NCI-H1436 treated with DMSO at 0.1 percent for 48 hours (cell line): Measurements from ENCODE around the gene RNF144A.

Experiments
- DNase-seq: peaks from one replicate; lab custom pipeline; 2025; lab: John Stamatoyannopoulos, UW

The RNF144A gene

GRCh38 chr2:7044253-7045250 is 127.3 kb downstream of the RNF144A start:
- DNase-seq: no peak

DNA sequence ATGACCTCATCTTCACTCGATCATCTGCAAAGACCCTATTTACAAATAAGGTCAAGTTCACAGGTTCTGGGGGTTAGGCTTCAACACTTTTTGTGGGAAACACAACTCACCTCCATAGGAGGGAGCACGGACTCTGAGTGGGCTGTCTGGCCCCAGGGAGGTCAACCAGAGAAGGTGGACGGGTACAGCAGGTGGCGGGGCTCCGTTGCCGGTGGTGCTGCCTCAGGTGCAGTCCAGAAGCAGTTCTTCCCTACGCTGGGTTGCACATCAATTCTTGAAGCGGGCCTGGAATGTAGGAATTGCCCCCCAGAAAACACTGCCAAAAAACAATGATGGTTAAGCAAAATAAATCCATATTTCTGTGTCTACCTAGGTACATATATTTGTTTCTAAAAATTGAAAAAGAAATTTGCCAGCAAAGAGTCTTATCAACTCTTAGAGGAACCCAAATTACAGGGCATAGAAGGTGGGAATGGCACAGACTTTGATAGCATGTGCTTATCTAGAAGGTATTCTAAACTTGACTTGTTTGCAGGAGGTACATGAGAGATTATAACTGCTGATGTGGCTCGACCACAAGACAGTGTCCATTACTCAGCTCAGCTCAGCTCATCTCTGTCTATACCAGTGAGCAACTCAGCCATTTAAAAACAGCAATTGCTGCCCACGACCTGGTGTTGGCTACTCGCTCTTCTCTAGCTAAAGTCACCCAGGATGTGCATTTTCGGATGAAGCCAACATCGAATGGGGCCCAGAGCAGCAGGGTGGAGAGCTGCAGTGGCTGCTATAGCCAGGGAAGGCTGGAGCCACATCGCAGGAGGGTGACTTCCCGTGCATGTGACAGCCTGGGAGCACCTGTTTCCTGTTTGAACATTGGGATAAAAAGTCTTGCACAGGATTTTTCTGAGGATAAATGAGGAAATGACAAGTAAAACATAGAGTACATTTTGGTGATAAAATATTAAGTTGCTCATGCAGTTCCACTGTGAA is 128.7 kb downstream of the RNF144A start:
- DNase-seq: no peak

GRCh38 chr2:7047661-7048060 is 130.4 kb downstream of the RNF144A start:
- no peak for DNase-seq

- no peak for DNase-seq
Observed at GRCh38 chr2:7048762-7049294, 131.6 kb downstream of the RNF144A start.

DNA sequence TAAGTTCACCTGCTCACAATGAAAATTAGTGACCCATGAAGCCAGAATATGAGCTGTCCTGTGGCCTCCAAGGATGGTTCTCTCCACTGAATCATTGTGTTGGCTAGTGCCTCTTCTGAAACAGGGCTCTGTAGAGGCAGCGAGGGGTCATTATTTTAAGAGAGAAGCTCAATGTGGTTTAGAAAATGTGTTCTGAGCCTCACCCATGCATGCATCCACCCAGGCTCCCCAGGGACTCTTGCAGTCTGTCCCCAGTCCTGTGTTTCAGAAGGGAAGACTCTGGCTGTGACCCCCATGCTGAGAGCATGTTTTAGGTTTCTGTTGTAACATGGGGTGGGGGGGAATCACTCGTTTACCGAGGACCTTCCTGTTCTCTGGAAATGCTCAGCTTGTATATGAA is 135.2 kb downstream of the RNF144A start:
- DNase-seq: no peak

- DNase-seq: peak; percentile 21
Observed at GRCh38 chr2:7053650-7054265, 136.5 kb downstream of the RNF144A start.

DNA sequence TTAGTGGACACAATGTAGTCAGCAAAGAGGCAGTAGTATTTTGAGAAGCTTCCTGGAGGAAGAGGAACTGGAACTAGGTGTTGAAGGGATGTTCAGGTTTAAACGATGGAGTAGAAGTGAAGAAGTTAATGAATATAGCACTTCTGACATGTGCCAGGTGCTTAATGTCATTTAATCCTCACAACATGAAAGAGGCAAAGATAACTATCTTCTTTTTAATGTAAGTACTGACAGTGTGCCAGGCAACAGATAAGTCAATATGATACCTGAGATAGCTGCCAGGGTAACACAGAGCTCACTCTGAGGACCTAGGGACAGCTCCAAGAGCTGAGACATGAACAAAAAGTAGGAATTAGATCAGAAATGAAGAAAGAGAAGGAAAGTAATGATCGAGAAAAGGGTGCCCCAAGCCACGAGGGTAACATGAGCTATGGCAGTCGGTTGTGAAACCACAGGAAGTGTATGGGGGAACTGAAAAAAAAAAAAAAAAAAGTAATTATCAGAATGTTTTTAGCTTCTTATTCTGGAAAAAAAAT is 140.7 kb downstream of the RNF144A start:
- DNase-seq: no peak

GRCh38 chr2:7060156-7060555 is 142.9 kb downstream of the RNF144A start:
- no peak for DNase-seq

DNA sequence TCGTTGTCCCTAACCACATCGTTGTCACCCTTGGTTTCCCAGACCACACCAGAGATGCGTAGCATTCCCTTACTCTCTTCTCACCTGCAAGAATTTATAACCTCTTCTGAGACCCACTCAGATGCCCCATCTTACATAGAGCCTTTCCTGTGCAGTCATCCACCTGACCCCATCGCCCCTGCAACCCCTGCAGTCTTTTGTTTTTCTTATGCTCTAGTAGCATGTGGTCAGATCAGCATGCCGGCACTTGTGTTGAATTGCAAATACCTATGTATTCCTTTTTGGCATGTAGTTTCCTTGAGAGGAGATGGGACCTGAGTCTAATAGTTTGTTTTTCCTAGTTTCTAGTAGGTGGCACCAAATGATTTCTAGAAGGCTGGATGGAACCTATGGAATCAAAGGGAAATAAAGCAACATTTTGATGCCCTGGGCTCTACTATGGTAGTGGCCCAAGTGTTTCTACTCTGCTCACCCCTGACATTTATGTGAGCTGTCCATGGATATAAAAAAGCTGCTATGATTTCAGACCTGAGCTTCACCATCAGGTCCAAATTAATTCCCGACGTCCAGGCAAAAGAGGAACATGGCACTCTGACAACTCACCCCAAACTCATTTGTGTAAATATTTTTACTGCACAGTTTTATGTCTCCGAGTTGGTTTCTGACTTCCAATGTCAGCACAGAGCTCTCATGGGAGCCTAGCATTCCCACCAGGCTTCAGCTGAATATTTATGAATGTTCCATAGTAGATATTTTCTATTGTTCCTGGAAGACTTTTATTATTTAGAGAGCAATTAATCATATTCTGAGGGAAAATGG is 143.6 kb downstream of the RNF144A start:
- no peak for DNase-seq

DNA sequence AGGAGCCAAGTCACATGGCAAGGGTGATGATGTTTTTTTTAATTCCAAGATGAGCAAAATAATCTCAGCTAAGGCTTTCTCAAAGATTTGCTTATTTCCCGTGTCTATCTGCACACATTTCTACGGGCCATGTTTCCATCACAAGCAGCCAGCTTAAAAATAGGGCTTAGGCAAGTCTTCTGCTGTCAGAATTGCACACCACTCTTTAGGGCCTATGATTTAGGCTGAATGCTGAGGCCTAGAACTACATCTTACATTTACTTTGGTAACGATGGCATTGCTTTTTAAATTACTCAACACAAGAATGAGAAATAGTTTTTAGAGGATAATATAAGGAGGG is 144.2 kb downstream of the RNF144A start:
- DNase-seq: no peak

DNA sequence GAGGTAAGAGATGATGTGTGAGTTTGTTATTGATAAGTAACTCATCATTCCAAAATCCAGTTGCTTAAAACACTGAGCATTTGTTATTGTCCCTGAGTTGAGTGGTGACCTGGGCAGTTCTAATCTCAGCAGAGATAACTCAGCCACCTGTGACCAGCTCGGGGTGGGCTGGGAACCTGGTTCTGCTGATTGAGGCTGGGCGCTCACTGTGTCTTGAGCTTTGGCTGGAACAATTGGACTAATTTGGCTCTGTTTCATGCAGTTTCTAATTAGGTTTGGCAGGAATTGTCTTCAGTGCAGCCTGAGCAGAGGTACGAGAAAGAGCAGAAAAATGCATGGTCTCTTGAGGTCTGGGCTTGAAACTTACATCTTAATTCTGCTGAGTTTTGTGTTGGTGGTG is 144.7 kb downstream of the RNF144A start:
- no peak for DNase-seq

DNA sequence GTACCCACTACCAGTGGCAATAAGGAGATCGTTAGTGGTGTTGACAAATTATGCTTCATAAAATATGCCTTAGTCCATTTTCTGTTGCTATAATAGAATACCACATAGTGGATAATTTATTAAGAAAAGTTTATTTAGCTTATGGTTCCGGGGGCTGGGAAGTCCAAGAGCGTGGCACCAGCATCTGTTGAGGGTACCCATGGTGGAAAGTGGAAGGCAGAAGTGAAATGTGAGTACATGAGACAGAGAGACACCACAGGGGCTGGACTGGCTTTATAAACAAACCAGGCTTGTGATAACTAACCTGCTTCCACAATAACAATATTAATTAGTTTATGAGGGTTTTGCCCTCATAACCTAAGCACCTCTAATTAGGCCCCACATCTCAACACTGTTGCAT is 146.6 kb downstream of the RNF144A start:
- no peak for DNase-seq

DNA sequence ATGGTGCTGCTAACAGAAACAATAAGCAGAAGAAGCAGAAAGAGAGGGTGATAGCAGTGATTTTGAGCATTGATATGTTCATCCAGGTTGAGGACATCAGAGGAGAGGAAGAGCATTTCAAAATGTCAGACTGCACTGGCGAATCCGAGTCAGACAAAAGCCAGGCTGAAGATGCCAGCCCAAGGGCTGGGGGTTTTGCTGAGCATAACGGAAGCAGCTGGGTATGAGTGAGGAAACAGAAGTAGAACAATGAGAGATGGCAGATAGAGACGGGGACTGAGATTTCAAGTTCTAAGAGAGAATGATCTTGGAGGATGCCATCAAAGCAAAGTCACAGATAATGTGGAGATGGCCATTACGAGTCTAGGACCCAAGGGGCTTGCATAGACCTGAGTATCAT is 151.2 kb downstream of the RNF144A start:
- DNase-seq: no peak

GRCh38 chr2:7070483-7070882 is 153.3 kb downstream of the RNF144A start:
- no peak for DNase-seq

GRCh38 chr2:7071154-7071553 is 153.9 kb downstream of the RNF144A start:
- DNase-seq: no peak

DNA sequence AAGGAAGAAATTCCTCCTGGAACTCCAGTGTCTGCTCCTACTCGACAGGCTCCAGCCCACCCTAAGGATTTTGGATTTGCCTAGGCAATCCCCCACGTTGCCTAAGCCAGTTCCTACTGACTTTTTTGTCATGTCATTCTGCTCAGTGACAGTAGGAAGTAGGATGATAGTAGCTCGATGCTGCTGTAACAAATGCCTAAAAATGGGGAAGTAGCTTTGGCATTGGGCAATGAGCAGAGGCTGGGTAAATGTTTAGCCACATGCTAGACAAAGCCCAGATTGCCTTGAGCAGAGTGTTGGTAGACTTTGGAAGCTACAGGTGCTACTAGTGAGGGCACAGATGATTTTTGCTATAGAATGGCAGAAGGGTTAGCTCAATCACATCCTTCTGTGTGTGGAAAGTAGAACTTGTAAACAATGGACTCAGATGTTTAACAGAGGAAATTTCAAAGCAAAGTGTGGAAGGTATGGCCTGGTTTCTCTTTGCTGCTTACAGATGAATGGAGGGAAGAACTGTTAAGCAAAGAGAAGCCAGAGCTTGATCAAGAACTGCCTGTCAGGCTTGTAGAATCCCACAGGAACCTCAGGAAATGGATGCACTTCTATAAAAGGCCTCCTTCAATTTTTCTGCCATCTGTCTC is 154.8 kb downstream of the RNF144A start:
- no peak for DNase-seq

DNA sequence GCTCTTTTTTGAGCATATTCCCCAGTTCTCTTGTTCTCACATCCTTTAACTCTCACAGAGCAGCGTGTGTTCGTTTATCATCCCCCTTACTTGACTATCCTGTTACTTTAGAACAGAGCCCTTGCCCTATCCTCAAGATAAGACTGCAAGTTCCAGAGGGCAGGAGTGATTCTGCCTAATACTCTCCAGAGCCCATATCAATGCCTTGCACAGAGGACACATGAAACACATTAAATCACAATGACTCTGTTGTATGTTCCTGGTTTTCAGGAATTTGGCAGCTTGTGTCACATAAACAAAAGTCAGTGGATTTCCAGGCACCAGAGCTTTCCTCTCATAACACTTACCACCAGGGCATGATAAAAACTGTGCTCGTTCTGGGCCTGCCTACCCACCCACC is 156.7 kb downstream of the RNF144A start:
- DNase-seq: no peak

GRCh38 chr2:7075834-7076233 is 158.6 kb downstream of the RNF144A start:
- no peak for DNase-seq

GRCh38 chr2:7077660-7078267 is 160.6 kb downstream of the RNF144A start:
- no peak for DNase-seq
